ENCODE results near the gene COPE. TPM values are rescaled to one million over a fixed set of nuclear protein-coding genes. Genes with fewer than 3 reads are reported as not detected.

COPE gene
- total RNA-seq, 1 experiment from 2014 or later, result 207 TPM

DNA sequence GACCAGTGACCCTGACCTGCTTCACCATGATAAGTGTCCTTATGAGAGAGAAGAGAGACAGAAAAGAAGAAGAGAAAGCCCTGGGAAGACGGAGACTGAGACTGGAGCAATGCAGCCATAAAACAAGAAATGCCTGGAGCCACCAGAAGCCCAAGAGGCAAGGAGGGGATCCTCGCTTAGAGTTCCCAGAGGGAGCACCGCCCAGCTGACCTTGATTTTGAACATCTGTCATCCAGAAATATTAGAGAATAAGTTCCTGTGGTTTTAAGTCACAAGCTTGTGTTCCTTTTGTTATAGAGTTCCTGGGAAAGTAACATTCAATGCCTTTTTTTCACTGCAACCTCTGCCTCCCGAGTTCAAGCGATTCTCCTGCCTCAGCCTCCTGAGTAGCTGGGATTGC, 43.5 kb downstream of the COPE start:
- Mint-ChIP-seq H3K27ac (ENCODE audit: unreplicated experiment) (no peak overlapping the region), H3K36me3 (ENCODE audit: insufficient read depth, unreplicated experiment) (peaks cover 89% of the 10 kb centered on the region), H3K27me3 (ENCODE audit: insufficient read depth, unreplicated experiment) (no peaks in the 10 kb centered on the region), H3K9me3 (ENCODE audit: unreplicated experiment) (peaks cover 9% of the 10 kb centered on the region), H3K4me1 (ENCODE audit: low read depth, unreplicated experiment) (peaks cover 13% of the 10 kb centered on the region), H3K4me3 (ENCODE audit: unreplicated experiment) (no peak overlapping the region)
- CTCF ChIA-PET, result no interaction called here
- no peaks in the 10 kb centered on the region for H3K27me3 ChIP-seq (replicated peaks; ENCODE audit: control insufficient read depth, insufficient read depth, low read length)
- DNase-seq, result no peak
- no peak for TF ChIP-seq CTCF (IDR thresholded peaks at IDR 0.05; ENCODE audit: insufficient read depth in 1 of 2, low read depth in 1 of 2, low read length in 1 of 2, severe bottlenecking in 1 of 2, unreplicated experiment in 1 of 2)
- POLR2A ChIA-PET, result interaction anchor here (0.6 kb wide), 1 partner anchor 138 kb away, joined by 4 read pairs; no protein-coding TSS in a partner anchor
- peaks cover 8% of the 10 kb centered on the region; the same call in 1 of the 2 replicates for H3K9me3 ChIP-seq
- H3K36me3 ChIP-seq (ENCODE audit: control insufficient read depth, insufficient read depth, low read length), result peaks cover 11% of the 10 kb centered on the region; the same call in 1 of the 2 replicates
- H3K4me1 ChIP-seq, result peaks cover 12% of the 10 kb centered on the region
- BruUV-seq (replicated peaks), result no TSS peak
- intact Hi-C loops (cut with micrococcal nuclease; ENCODE audit: unreplicated experiment), result no loop called here
- H3K4me3 ChIP-seq (ENCODE audit: low read depth, low read length), result no peak overlapping the region

DNA sequence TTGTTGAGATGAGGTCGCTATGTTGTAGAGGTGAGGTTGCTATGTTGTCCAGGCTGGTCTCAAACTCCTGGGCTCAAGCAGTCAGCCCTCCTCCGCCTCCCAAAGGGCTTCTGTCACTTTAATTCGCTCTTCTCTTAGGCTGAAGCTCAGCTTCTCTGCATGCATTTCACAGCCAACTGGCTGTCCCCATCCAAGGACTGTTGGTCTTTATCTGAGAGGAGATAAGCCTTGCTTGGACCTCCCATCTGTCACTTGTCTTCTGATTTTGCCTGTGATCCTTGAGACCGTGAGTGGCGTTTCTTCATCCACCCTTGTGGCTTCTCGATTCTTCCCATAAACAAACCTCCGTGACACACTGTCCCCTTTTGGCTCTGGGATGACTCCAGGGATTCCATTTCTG, 47.6 kb downstream of the COPE start:
- H3K36me3 Mint-ChIP-seq (ENCODE audit: insufficient read depth, unreplicated experiment), result peaks cover 82% of the 10 kb centered on the region
- Histone ChIP-seq H3K9me3 (peaks cover 2% of the 10 kb centered on the region; the same call in 1 of the 2 replicates), H3K4me3 (ENCODE audit: low read depth, low read length) (no peak overlapping the region), H3K4me1 (peaks cover 12% of the 10 kb centered on the region), H3K36me3 (ENCODE audit: control insufficient read depth, insufficient read depth, low read length) (peaks cover 2% of the 10 kb centered on the region; the same call in 1 of the 2 replicates), H3K27me3 (replicated peaks; ENCODE audit: control insufficient read depth, insufficient read depth, low read length) (no peaks in the 10 kb centered on the region)
- H3K27ac Mint-ChIP-seq (ENCODE audit: unreplicated experiment), result peak overlapping the region; percentile 69
- H3K27me3 Mint-ChIP-seq (ENCODE audit: insufficient read depth, unreplicated experiment), result no peaks in the 10 kb centered on the region
- CTCF ChIA-PET, result interaction anchor here (0.6 to 1.0 kb wide), 2 partner anchors 23 to 25 kb away, joined by 3 to 4 read pairs; no protein-coding TSS in a partner anchor
- no peak overlapping the region for H3K4me3 Mint-ChIP-seq (ENCODE audit: unreplicated experiment)
- peak in 1 of 2 experiments; percentile 46 for DNase-seq
- POLR2A ChIA-PET, result interaction anchor here (0.7 kb wide), 1 partner anchor 131 kb away, joined by 3 read pairs; no protein-coding TSS in a partner anchor
- intact Hi-C loops (cut with micrococcal nuclease; ENCODE audit: unreplicated experiment), result no loop called here
- BruUV-seq (replicated peaks), result no TSS peak
- peaks cover 13% of the 10 kb centered on the region for H3K4me1 Mint-ChIP-seq (ENCODE audit: low read depth, unreplicated experiment)
- TF ChIP-seq CTCF (IDR thresholded peaks at IDR 0.05; ENCODE audit: insufficient read depth in 1 of 2, low read depth in 1 of 2, low read length in 1 of 2, severe bottlenecking in 1 of 2, unreplicated experiment in 1 of 2), result no peak
- peaks cover 9% of the 10 kb centered on the region for H3K9me3 Mint-ChIP-seq (ENCODE audit: unreplicated experiment)

- DNase-seq, result no peak
- H3K4me1 Mint-ChIP-seq (ENCODE audit: low read depth, unreplicated experiment), result peaks cover 13% of the 10 kb centered on the region
- peaks cover 4% of the 10 kb centered on the region for H3K36me3 ChIP-seq (ENCODE audit: control insufficient read depth, insufficient read depth, low read length)
- ChIA-PET CTCF (interaction anchor here (1.0 kb wide), 1 partner anchor 24 kb away, joined by 4 read pairs; no protein-coding TSS in a partner anchor), POLR2A (interaction anchor here (0.6 to 0.7 kb wide), 2 partner anchors 29 to 130 kb away, joined by 3 read pairs; no protein-coding TSS in a partner anchor)
- intact Hi-C loops (cut with micrococcal nuclease; ENCODE audit: unreplicated experiment), result no loop called here
- no peak overlapping the region for H3K4me3 ChIP-seq (ENCODE audit: low read depth, low read length)
- peaks cover 12% of the 10 kb centered on the region for H3K4me1 ChIP-seq
- no peaks in the 10 kb centered on the region for H3K27me3 ChIP-seq (replicated peaks; ENCODE audit: control insufficient read depth, insufficient read depth, low read length)
- H3K27me3 Mint-ChIP-seq (ENCODE audit: insufficient read depth, unreplicated experiment), result no peaks in the 10 kb centered on the region
- no peaks in the 10 kb centered on the region for H3K9me3 ChIP-seq
- peak overlapping the region; percentile 69 for H3K27ac Mint-ChIP-seq (ENCODE audit: unreplicated experiment)
- H3K4me3 Mint-ChIP-seq (ENCODE audit: unreplicated experiment), result no peak overlapping the region
- no TSS peak for BruUV-seq (replicated peaks)
- peaks cover 9% of the 10 kb centered on the region for H3K9me3 Mint-ChIP-seq (ENCODE audit: unreplicated experiment)
- H3K36me3 Mint-ChIP-seq (ENCODE audit: insufficient read depth, unreplicated experiment), result peaks cover 82% of the 10 kb centered on the region
- TF ChIP-seq CTCF (IDR thresholded peaks at IDR 0.05; ENCODE audit: insufficient read depth in 1 of 2, low read depth in 1 of 2, low read length in 1 of 2, severe bottlenecking in 1 of 2, unreplicated experiment in 1 of 2), result no peak
Observed at GRCh38 chr19:18870531-18871172, 48.5 kb downstream of the COPE start.

Data from Caco-2 (cell line).